HG03039 (cell line): ENCODE measurements around the gene BCLAF1.
A peak's percentile ranks its signal among the peaks of the same experiment; 100 is the strongest.
"Not testable (repeated sequence)": the region's sequence is repeated elsewhere in the genome, so short reads cannot be mapped to it uniquely, and the experiment has no call there.

Experiments
- ATAC-seq: cut with Tn5 transposase; IDR thresholded peaks from one replicate; pipeline ENCODE4 v1.9.1; 2021; ENCODE audit warnings: mild to moderate bottlenecking, moderate library complexity; ENCODE audit not compliant: unreplicated experiment

BCLAF1 gene

DNA sequence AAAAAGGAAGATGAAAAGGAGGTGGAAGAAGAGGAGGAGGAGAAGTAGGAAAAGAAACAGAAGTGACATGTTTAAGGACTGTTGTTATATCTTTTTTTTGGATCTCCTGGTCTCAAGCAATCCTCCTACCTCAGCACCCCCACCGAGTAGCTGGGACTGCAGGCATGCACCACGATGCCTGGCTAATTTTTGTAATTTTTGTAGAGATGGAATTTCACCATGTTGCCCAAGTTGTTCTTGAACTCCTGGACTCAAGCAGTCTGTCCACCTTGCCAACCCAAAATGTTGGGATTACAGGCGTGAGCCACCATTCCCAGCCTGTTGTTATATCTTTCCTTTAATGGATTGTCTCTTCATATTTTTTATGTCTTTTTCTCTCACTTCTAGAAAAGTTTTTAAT lies 19.5 kb upstream of the BCLAF1 start:
- ATAC-seq: no peak

DNA sequence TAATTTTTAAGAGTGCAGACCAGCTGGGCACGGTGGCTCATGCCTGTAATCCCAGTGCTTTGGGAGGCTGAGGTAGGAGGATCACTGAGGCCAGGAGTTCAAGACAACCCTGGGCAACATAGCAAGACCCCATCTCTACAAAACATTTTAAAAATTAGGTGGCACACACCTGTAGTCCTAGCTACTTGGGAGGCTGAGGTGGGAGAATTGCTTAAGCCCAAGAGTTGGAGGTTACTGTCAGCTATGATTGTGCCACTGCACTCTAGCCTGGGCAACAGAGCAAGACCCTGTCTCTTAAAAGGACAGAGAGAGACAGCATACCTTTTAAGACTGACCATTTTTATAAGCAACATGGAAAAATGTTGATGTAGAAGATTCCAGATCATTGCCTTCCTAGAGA lies 18.8 kb upstream of the BCLAF1 start:
- not testable (repeated sequence) for ATAC-seq

GRCh38 chr6:136307351-136307750 lies 17.7 kb upstream of the BCLAF1 start:
- ATAC-seq: no peak

GRCh38 chr6:136306466-136306865 lies 16.8 kb upstream of the BCLAF1 start:
- no peak for ATAC-seq

DNA sequence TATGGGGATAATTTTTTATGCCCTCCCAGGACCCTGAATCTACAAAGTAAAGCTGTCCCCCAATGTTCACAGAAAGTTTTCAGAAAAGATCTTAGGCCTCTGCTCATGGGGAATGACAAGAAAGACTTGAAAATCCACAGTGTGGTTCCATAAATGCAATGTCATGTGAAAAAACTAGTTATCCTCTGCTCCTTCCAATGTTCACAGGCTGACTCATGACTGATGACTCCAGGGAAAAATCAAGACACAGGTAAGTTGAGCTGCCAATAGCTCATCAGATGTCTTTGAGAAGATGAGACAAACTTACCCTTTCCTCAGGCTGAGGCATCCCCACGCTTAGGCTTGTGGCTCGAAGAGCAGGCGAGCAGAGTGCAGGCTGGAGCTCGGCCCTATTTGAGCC lies 14.8 kb upstream of the BCLAF1 start:
- ATAC-seq: no peak

DNA sequence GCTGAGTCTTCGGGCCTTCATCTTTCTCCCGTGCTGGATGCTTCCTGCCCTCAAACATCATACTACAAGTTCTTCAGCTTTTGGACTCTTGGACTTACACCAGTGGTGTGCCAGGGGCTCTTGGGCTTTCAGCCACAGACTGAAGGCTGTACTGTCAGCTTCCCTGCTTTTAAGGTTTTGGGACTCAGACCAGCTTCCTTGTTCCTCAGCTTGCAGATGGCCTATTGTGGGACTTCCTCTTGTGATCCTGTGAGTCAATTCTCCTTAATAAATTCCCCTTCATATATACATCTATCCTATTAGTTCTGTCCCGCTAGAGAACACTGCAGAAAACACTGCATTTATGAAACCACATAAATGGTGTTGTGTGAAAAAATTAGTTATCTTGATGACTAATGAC lies 13.9 kb upstream of the BCLAF1 start:
- no peak for ATAC-seq

DNA sequence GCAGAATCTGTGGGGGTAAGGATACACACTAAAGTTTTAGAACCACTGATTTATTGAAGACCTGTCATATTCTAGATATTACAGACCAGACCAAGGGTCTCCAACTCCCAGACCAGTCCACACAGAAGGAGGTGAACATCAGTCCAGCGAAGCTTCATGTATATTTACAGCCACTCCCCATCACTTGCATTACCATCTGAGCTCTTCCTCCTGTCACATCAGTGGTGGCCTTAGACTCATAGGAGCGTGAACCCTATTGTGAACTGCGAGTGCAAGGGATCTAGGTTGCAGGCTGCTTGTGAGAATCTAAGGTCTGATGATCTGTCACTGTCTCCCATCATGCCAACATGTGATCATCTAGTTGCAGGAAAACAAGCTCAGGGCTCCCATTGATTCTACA lies 5.0 kb upstream of the BCLAF1 start:
- no peak for ATAC-seq

DNA sequence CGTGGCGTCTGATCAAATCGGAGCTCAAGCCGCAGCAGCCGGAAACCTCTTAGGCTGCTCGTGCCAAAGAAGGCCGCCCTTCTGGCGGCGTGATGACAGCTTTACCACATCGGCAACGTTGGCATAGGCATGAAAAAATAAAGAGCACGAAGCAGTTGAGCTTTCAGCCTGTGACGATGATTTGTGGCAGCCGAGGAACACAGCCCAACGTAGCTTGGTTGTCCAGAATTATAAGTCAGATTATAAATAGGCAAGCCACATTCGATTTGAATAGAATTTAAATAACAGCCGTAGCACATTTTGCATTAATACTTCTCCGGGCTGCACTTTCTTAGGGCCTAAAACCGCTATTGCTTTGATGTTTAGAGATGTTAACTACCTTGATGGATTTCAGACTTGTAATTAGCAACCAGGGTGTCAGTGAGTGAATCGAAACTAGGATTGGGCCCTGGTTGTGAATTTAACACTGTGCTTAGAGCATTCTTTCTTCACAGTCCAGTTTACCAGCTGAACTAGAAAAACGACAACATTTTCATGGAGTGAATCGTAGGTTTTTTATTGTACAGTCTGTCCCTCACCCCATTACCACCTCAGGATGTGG lies 864 bp upstream of the BCLAF1 start:
- peak; percentile 17 for ATAC-seq

- peak; percentile 36 for ATAC-seq
These were observed 393 bp downstream of the BCLAF1 start for GRCh38 chr6:136289327-136289578.

- peak; percentile 31 for ATAC-seq
These were observed 900 bp downstream of the BCLAF1 start for GRCh38 chr6:136288566-136289326.

DNA sequence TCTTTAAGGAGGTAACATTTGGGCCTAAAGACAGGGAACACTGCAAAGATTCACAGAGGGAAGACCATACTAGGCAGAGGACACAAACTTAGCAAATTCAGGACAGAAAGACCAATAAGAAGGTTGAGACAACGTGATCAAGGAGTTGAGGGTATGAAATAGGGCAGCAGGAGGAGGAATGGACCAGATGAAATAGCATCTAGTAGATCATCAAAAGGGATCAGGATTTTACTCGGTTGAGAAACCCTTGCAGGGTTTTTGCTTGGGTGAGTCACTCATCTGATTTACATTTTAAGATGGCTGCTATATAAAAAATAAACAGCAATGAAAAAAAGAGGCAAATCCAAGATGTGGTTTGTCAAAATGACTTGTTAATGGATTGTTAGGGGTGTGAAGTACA lies 4.7 kb downstream of the BCLAF1 start:
- no peak for ATAC-seq

GRCh38 chr6:136282906-136283305 lies 6.7 kb downstream of the BCLAF1 start:
- no peak for ATAC-seq

DNA sequence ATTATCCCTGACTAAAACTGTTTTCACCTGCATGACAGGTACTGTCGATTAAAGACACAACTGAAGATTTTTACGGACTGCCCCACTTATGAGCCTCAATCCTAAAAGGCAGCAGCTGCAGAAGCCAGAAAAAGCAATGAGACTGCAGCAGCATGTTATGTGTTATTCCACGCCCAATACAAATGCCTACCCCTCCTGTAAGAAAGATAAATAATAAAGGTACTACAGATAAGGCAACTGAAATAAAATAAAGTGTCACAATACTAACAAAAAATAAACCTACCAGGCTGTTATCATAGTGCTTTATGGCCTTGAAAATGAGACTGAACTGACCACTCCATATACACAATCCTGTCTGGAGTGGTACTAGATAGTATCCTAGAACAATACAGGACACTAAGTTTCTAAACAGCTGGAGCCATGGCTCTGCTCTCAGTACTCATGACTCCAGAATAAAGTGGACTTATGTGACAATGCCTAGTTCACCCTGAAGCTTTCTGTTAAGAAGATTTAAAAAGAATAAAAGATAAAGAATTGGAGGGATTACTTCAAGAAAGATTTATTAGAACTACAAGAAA lies 9.5 kb downstream of the BCLAF1 start:
- ATAC-seq: no peak

DNA sequence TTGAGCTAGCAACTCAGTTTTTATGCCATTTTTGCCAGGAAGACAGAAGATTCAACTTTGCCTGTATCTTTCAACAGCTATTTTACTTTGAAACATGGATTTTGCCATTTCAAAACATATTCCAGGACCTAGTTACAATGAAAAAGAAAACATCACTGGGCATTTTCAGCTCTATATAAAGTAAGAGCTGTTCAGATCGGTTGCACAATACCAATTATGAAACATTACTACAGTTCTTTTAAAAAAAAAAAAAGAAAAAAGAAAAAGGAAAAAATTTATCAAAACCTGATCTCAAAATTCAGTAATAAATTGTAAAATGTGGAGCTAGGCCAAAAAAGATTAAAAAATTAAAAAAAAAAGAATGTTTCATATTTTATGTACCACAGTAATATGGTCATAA lies 15.6 kb downstream of the BCLAF1 start:
- no peak for ATAC-seq

GRCh38 chr6:136265101-136265500 lies 24.5 kb downstream of the BCLAF1 start:
- no peak for ATAC-seq

DNA sequence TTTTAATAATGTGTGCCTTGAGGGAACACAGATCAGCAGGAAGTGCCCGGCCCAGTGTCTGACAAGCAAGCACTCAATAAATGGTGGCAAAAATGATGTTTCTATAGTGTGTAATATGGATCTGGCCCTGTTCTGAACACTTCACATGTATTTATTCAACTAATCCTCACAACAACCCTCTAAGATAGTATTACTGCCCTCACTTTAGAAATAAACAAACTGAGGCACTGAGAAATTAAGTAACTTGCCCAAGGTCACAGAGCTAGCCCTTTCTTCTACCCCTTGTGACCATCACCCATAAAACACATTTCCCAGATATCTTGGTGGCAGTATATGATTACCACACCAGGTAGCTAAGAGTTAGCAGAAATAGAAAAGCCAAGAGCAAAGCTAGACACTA lies 26.7 kb downstream of the BCLAF1 start:
- ATAC-seq: no peak

DNA sequence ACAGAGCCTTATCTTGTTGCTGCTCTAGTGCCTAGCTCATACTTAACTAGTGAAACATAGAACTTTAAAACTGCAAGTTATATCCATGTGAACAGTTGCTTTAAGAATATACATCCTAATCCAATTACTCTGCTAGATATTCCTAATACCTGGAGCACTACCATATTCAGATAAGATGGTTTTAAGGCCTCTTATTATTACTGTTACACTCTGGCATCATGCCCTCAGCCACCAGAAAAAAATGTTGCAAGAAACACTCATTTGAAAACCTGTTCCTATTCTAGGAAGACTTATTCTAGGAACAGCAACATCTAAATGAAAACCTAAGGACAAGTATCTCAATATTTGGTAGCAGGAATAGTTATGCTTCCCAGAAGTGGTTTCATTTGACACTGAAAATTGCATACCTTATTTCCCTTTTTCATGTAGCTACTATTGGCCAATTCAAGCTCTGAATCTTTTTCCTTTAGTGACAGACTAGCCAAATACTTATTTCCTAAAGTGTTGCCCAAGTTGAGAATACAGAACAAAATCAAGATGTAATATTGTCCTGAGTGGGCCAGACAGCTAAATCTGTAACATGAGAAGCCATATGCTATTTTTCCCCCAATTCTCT lies 34.7 kb downstream of the BCLAF1 start:
- no peak for ATAC-seq

- ATAC-seq: no peak
These were observed 35.9 kb downstream of the BCLAF1 start for GRCh38 chr6:136253734-136254133.

- no peak for ATAC-seq
These were observed 37.2 kb downstream of the BCLAF1 start for GRCh38 chr6:136252441-136252840.

DNA sequence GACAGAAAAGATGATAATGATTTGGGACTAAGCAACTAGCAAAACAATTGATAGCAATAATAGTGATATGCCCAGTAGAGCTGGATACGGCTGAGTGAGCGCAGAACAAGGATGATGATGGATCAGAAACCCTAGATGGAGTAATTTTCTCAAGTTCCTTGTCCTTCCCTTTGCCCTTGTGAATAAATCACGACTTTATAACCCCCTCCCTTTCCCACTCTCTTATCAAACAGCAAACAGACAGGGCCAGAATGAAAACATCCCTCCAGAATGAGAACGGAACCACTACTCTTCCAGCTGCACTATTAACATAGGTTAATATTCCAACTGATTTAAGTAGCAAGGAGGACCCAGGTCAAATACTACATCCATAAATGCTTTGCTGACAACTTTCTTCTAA lies 38.3 kb downstream of the BCLAF1 start:
- no peak for ATAC-seq

DNA sequence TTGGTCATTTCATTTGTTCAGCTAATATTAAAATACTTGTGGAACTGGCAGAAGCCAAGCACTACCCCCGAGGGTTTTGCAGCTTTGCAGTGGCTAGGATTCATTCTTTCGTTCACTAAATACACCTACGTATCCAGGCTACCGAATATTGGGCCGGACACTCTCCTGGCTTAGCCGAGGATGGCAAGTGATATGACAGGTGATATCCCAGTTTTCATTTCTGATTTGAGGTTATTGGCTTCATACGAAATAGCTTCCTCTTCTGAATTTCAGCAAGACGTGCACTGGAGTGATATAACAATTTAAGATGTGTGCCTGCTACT lies 39.0 kb downstream of the BCLAF1 start:
- peak; percentile 8 for ATAC-seq
